ENCODE measurements around the gene TBATA. TPM values are rescaled to one million over a fixed set of nuclear protein-coding genes. Genes with fewer than 3 reads are reported as not detected.

The TBATA gene
- total RNA-seq, 2 experiments from 2014 or later, result not detected

DNA sequence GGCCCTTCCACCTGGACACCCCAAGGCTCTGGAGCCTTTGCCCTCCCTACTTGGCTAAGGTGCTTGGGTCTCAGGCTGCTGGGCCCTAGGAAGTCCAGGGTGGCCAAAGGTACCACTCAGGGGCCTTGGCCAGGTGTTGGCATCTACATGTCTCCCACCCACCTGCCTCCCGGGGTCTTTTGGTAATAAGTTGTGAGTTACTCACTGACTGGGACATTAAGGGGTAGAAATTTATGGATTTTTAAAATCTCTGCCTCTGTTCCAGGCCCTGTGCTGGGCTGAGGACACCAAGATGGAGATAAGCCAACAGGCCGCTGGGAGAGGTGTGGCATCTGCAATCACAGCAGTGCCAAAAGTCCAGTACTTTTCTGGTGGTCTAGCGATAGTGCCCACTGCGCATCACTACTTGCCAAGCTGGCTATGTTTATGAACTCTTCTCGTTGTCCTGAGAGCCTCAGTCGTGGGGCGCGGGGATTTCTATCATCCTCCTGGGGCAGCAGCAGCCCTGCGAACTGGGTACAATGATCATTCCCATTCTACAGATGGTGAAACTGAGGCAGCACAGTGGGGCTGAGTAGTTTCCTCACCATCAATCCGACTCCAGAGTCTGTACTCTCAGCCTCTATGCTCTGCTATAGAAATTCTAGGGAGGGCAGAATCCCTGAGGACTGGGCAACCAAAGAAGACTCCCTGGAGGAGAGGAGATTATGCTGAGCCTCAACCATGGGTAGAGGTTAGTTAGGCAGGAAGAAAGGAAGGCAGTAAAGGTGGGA is 36.2 kb downstream of the TBATA start:
- H3K27me3 Mint-ChIP-seq, result no peaks in the 10 kb centered on the region
- POLR2A ChIA-PET, result no interaction called here
- CTCF ChIA-PET, result interaction anchor here (1.2 kb wide), 1 partner anchor 9 kb away, joined by 3 read pairs; no protein-coding TSS in a partner anchor

GRCh38 chr10:70748305-70748704 is 36.9 kb downstream of the TBATA start:
- peaks cover 2% of the 10 kb centered on the region for H3K4me1 Mint-ChIP-seq
- no peaks in the 10 kb centered on the region for H3K9me3 Mint-ChIP-seq
- no peak for DNase-seq
- no peak overlapping the region for H3K27ac Mint-ChIP-seq
- no peaks in the 10 kb centered on the region for H3K36me3 Mint-ChIP-seq (ENCODE audit: low read depth)
- CTCF ChIA-PET, result interaction anchor here (1.2 kb wide), 1 partner anchor 10 kb away, joined by 3 read pairs; no protein-coding TSS in a partner anchor
- H3K27me3 Mint-ChIP-seq, result no peaks in the 10 kb centered on the region
- POLR2A ChIA-PET, result no interaction called here
- no peak overlapping the region for H3K4me3 Mint-ChIP-seq

More for the DNA sequence above, 36.2 kb downstream of the TBATA start:
- no peak for DNase-seq
- Mint-ChIP-seq H3K9me3 (no peaks in the 10 kb centered on the region), H3K4me3 (no peak overlapping the region), H3K4me1 (peaks cover 2% of the 10 kb centered on the region), H3K27ac (no peak overlapping the region), H3K36me3 (ENCODE audit: low read depth) (no peaks in the 10 kb centered on the region)

- no peak for DNase-seq
- no peaks in the 10 kb centered on the region for H3K36me3 Mint-ChIP-seq (ENCODE audit: low read depth)
- peaks cover 9% of the 10 kb centered on the region for H3K4me1 Mint-ChIP-seq
- POLR2A ChIA-PET, result no interaction called here
- H3K4me3 Mint-ChIP-seq, result no peak overlapping the region
- CTCF ChIA-PET, result no interaction called here
- no peaks in the 10 kb centered on the region for H3K9me3 Mint-ChIP-seq
- H3K27me3 Mint-ChIP-seq, result no peaks in the 10 kb centered on the region
- H3K27ac Mint-ChIP-seq, result no peak overlapping the region
These were observed 37.8 kb downstream of the TBATA start for GRCh38 chr10:70747192-70747965.

DNA sequence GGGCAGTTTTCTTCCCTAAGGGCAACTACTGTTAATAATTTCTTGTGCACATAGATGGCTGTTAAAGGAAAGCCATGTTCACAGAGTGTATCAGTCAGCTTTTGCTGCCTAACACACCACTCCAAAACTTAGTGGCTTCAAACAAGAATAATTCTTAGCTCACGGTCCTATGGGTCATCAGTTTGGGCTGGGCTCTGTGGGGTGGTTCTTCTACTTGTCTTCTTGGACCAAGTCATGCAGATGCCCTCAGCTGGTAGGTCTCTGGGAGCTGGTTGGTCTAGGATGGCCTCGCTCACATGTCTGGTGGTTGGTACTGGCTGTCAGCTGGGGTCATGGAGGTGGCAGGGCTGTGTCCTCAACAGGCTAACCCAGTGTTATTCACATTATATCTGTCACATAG is 39.6 kb downstream of the TBATA start:
- no peaks in the 10 kb centered on the region for H3K36me3 Mint-ChIP-seq (ENCODE audit: low read depth)
- H3K27ac Mint-ChIP-seq, result no peak overlapping the region
- no peaks in the 10 kb centered on the region for H3K9me3 Mint-ChIP-seq
- H3K4me1 Mint-ChIP-seq, result peaks cover 11% of the 10 kb centered on the region
- no peaks in the 10 kb centered on the region for H3K27me3 Mint-ChIP-seq
- ChIA-PET CTCF (interaction anchor here (0.6 to 2.0 kb wide), 2 partner anchors 13 to 36 kb away, joined by 5 to 8 read pairs; no protein-coding TSS in a partner anchor), POLR2A (no interaction called here)
- no peak overlapping the region for H3K4me3 Mint-ChIP-seq
- DNase-seq, result no peak

DNA sequence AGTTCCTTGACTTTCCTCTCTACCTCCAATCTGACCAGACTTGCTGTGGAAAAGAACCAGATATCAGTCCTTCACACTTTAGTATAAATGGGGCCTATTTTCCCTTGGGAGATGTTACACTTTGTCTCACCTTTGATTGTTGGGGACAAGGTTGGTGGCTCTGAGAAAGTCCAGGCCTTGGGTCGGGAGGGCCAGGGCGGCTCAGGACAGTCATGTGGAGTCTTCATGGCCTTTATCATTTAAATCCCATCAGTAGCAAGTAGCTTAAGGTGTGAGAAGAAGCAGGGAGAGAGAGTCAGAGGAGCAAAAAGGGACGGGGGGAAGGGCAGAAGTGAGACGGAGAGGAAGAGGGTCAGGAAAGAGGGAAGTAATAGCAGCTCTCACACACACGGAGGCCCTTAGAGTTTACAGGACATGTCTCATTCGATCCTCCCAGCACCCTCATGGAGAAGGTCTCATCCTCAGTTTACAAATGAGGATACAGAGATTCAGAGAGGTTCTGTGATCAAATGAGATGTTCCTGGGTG is 40.5 kb downstream of the TBATA start:
- Mint-ChIP-seq H3K9me3 (no peaks in the 10 kb centered on the region), H3K4me3 (no peak overlapping the region), H3K27ac (no peak overlapping the region), H3K36me3 (ENCODE audit: low read depth) (no peaks in the 10 kb centered on the region), H3K27me3 (no peaks in the 10 kb centered on the region), H3K4me1 (peaks cover 11% of the 10 kb centered on the region)
- no peak for DNase-seq
- CTCF ChIA-PET, result interaction anchor here (2.0 kb wide), 1 partner anchor 14 kb away, joined by 8 read pairs; no protein-coding TSS in a partner anchor
- POLR2A ChIA-PET, result no interaction called here

DNA sequence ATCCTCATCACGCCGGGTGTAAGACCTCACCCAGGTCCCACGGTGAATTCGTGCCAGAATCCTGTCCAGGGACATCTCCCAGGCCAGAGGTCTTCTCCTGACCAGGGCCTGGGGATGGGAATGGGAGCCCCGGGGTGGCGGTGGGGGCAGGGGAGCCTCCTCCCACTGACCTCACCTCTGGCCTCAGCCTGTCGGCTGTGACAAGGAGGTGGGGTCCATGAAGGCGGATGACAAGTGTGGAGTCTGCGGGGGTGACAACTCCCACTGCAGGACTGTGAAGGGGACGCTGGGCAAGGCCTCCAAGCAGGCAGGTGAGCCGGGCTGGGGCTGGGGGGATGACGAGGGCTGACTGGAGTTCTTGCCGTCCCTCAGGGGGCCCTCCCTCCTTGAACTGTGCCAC is 41.3 kb downstream of the TBATA start:
- no peaks in the 10 kb centered on the region for H3K9me3 Mint-ChIP-seq
- no peak overlapping the region for H3K27ac Mint-ChIP-seq
- H3K4me1 Mint-ChIP-seq, result peaks cover 11% of the 10 kb centered on the region
- no peaks in the 10 kb centered on the region for H3K36me3 Mint-ChIP-seq (ENCODE audit: low read depth)
- ChIA-PET POLR2A (no interaction called here), CTCF (no interaction called here)
- H3K27me3 Mint-ChIP-seq, result no peaks in the 10 kb centered on the region
- DNase-seq, result no peak
- H3K4me3 Mint-ChIP-seq, result no peak overlapping the region

DNA sequence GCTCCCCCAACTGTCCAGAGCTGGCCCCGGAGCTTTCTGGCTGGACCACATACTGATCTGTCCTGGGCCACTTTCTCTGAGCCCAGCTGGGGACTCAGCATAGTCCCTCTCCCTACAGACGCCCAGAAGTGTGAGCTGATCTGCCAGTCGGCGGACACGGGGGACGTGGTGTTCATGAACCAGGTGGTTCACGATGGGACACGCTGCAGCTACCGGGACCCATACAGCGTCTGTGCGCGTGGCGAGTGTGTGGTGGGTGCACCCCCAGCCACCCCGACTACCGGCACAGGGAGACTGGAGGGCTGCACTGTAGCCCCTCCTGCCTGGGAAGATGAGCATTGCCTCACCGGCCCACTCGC is 41.8 kb downstream of the TBATA start:
- no peaks in the 10 kb centered on the region for H3K36me3 Mint-ChIP-seq (ENCODE audit: low read depth)
- H3K4me3 Mint-ChIP-seq, result no peak overlapping the region
- CTCF ChIA-PET, result interaction anchor here (1.2 to 1.9 kb wide), 2 partner anchors 10 to 16 kb away, joined by 3 to 8 read pairs; no protein-coding TSS in a partner anchor
- peaks cover 11% of the 10 kb centered on the region for H3K4me1 Mint-ChIP-seq
- no peak for DNase-seq
- H3K9me3 Mint-ChIP-seq, result no peaks in the 10 kb centered on the region
- POLR2A ChIA-PET, result no interaction called here
- H3K27ac Mint-ChIP-seq, result no peak overlapping the region
- no peaks in the 10 kb centered on the region for H3K27me3 Mint-ChIP-seq

DNA sequence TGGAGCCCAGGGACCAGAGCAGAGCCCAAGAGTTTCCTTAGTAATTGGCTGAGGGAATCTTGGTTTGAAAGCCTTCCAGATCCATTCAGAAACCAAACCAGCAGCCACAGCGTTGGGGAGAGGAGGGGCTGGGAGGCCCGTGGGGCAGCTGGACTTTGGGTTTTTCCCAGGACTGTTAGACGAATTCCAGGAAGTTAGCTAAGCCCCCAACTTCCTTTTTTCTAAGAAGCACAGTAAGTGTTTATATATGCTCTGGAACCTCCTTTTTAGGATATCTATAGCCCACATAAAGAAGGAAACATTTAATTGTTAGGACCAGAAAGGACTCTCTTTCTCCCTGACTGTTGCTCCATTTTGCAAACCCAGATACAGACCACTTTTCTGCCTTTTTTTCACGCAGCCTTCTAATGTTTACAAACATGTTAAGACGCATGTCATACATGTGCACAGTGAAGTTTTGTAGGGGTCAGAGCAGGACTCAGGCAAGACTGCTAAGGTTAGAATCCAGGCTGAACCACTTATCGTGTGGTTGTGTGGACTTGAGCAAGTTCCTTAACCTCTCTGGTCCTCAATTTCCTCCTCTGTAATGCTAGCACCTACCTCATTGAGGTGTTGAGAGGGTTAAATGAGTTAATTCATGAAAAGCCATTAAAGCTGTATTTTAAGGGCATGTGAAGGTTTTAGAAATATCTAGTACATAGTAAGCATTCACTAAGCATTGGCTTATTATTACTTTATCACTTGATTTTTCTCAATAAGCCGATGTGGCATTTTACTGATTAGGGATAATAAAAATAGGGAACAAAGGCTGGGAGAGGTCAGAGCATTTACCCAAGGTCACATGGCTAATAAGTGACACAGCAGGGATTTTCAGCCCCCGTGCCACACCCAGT is 42.4 kb downstream of the TBATA start:
- Mint-ChIP-seq H3K4me3 (no peak overlapping the region), H3K27me3 (no peaks in the 10 kb centered on the region), H3K4me1 (peaks cover 11% of the 10 kb centered on the region), H3K36me3 (ENCODE audit: low read depth) (no peaks in the 10 kb centered on the region), H3K9me3 (no peaks in the 10 kb centered on the region), H3K27ac (no peak overlapping the region)
- no peak for DNase-seq
- POLR2A ChIA-PET, result no interaction called here
- CTCF ChIA-PET, result interaction anchor here (1.2 to 1.9 kb wide), 3 partner anchors 9 to 124 kb away, joined by 3 to 8 read pairs (median 4); no protein-coding TSS in a partner anchor

GRCh38 chr10:70740406-70741288 is 44.5 kb downstream of the TBATA start:
- Mint-ChIP-seq H3K9me3 (no peaks in the 10 kb centered on the region), H3K4me1 (peaks cover 11% of the 10 kb centered on the region), H3K36me3 (ENCODE audit: low read depth) (no peaks in the 10 kb centered on the region), H3K4me3 (no peak overlapping the region), H3K27ac (no peak overlapping the region), H3K27me3 (no peaks in the 10 kb centered on the region)
- CTCF ChIA-PET, result no interaction called here
- POLR2A ChIA-PET, result no interaction called here
- no peak for DNase-seq

DNA sequence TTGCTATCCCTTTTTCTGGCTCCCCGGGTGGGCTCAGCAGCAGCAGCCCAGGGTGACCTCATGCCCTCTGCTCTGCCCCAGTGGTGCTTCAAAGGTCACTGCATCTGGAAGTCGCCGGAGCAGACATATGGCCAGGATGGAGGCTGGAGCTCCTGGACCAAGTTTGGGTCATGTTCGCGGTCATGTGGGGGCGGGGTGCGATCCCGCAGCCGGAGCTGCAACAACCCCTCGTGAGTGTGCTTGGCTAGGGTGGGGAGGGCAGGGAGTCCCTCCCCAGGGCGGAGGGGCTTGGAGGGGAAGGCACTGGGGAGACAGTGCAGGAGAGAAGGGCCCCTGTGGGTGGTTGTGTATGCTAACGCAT is 46.4 kb downstream of the TBATA start:
- no peaks in the 10 kb centered on the region for H3K36me3 Mint-ChIP-seq (ENCODE audit: low read depth)
- POLR2A ChIA-PET, result no interaction called here
- no peak overlapping the region for H3K27ac Mint-ChIP-seq

GRCh38 chr10:70738006-70738760 is 47.0 kb downstream of the TBATA start:
- CTCF ChIA-PET, result no interaction called here
- POLR2A ChIA-PET, result no interaction called here
- no peak for DNase-seq
- no peak overlapping the region for H3K27ac Mint-ChIP-seq
- no peaks in the 10 kb centered on the region for H3K27me3 Mint-ChIP-seq
- no peaks in the 10 kb centered on the region for H3K36me3 Mint-ChIP-seq (ENCODE audit: low read depth)
- peaks cover 9% of the 10 kb centered on the region for H3K4me1 Mint-ChIP-seq
- no peak overlapping the region for H3K4me3 Mint-ChIP-seq
- H3K9me3 Mint-ChIP-seq, result no peaks in the 10 kb centered on the region

More for the DNA sequence above, 46.4 kb downstream of the TBATA start:
- Mint-ChIP-seq H3K4me1 (peaks cover 9% of the 10 kb centered on the region), H3K9me3 (no peaks in the 10 kb centered on the region), H3K27me3 (no peaks in the 10 kb centered on the region), H3K4me3 (no peak overlapping the region)
- CTCF ChIA-PET, result no interaction called here
- no peak for DNase-seq

DNA sequence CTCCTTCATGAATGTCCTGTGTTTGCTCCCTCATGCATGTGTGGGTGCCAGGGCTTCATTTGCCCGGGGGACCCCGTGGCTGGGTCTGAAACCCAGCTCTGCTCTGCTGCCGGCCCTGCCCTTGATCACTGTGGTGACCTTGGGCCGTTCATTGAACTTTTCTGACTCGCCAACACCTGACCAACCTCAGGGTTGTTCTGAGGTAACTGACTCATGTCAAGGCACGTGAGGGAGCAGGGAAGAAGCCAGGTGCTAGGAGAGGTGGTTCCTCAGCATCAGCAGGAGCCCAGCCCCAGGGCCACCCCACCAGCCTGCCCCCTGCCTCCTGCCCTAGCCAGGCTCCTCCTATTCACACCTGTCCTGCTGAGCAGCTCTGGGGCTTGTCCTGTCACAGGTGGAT is 47.9 kb downstream of the TBATA start:
- CTCF ChIA-PET, result no interaction called here
- H3K27me3 Mint-ChIP-seq, result no peaks in the 10 kb centered on the region
- H3K4me1 Mint-ChIP-seq, result peaks cover under 1% of the 10 kb centered on the region
- POLR2A ChIA-PET, result no interaction called here
- H3K36me3 Mint-ChIP-seq (ENCODE audit: low read depth), result no peaks in the 10 kb centered on the region
- no peak overlapping the region for H3K27ac Mint-ChIP-seq
- no peak for DNase-seq
- no peaks in the 10 kb centered on the region for H3K9me3 Mint-ChIP-seq
- no peak overlapping the region for H3K4me3 Mint-ChIP-seq
